A549 (cell line): ENCODE results near the gene LRP5.

Source experiments
- CHD2 ChIP-seq: fragments of 150-350 bp; IDR thresholded peaks from 2 replicates; pipeline ENCODE4 v1.6.1; 2014; ENCODE audit warnings: low read length; ENCODE audit not compliant: partially characterized antibody
- EP300 ChIP-seq, 2 experiments: fragments of >200 bp; sonication (Bioruptor Twin); formaldehyde crosslinking; IDR thresholded peaks; 2 replicates in 1 of 2; 3 replicates in 1 of 2; pipeline ENCODE4 v1.6.1; 2016 to 2017
- ESRRA ChIP-seq: fragments of 150-350 bp; IDR thresholded peaks from 2 replicates; pipeline ENCODE4 v1.6.1; 2014; ENCODE audit warnings: mild to moderate bottlenecking, low read length, borderline replicate concordance
- HDAC2 ChIP-seq: fragments of 200-600 bp; sonication (generic); IDR thresholded peaks from 2 replicates; pipeline ENCODE4 v1.6.1; 2016
- JUNB ChIP-seq: fragments of >200 bp; sonication (Bioruptor Twin); formaldehyde crosslinking; IDR thresholded peaks from 2 replicates; pipeline ENCODE4 v1.6.1; 2016
- KDM5A ChIP-seq: fragments of 200-600 bp; sonication (generic); IDR thresholded peaks from 2 replicates; pipeline ENCODE4 v1.6.1; 2016; ENCODE audit warnings: antibody characterized with exemption, mild to moderate bottlenecking
- MYC ChIP-seq: IDR thresholded peaks from 2 replicates; pipeline ENCODE4 v1.6.1; 2012; ENCODE audit warnings: mild to moderate bottlenecking, inconsistent platforms, low read length, improper control_type of control experiment, borderline replicate concordance
- ZFP36 ChIP-seq: fragments of 450-650 bp; IDR thresholded peaks from 2 replicates; pipeline ENCODE4 v1.6.1; 2014; ENCODE audit warnings: borderline replicate concordance; ENCODE audit not compliant: partially characterized antibody
- TF ChIP-seq, protein P1 (sequence below): fragments of >200 bp; sonication (Bioruptor Twin); formaldehyde crosslinking; IDR thresholded peaks from 3 replicates; pipeline ENCODE4 v1.5.1; 2016

DNA sequence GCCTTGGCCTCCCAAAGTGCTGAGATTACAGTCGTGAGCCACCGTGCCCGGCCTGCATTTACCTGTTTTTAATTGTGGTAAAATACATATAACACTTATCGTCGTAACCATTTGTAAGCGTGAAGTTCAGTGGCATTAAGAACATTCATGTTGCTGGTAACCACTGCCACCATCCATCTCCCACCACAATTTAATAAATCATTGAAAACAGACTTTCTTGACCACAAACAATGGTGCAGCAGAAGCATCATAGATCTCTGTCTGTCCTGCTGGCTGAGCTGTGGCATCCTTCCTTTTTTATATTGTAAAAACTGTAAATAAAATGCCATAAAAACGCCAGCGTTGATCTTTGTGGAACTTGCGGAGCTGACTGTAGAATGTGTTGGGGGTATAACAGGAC lies 24.3 kb downstream of the LRP5 start:
- TF ChIP-seq ZFP36 (no peak), CHD2 (no peak), JUNB (no peak), EP300 (IDR thresholded peaks at IDR 0.05) (no peak), ESRRA (no peak), KDM5A (no peak), MYC (no peak), HDAC2 (no peak)
- TF ChIP-seq, protein P1, sequence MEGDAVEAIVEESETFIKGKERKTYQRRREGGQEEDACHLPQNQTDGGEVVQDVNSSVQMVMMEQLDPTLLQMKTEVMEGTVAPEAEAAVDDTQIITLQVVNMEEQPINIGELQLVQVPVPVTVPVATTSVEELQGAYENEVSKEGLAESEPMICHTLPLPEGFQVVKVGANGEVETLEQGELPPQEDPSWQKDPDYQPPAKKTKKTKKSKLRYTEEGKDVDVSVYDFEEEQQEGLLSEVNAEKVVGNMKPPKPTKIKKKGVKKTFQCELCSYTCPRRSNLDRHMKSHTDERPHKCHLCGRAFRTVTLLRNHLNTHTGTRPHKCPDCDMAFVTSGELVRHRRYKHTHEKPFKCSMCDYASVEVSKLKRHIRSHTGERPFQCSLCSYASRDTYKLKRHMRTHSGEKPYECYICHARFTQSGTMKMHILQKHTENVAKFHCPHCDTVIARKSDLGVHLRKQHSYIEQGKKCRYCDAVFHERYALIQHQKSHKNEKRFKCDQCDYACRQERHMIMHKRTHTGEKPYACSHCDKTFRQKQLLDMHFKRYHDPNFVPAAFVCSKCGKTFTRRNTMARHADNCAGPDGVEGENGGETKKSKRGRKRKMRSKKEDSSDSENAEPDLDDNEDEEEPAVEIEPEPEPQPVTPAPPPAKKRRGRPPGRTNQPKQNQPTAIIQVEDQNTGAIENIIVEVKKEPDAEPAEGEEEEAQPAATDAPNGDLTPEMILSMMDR, result no peak
